GM12878 (cell line): Measurements from ENCODE around the gene NOP10.

ENCODE experiments used
- ATF2 ChIP-seq: IDR thresholded peaks from 2 replicates; pipeline ENCODE4 v1.6.1; 2012; ENCODE audit warnings: low read length, inconsistent platforms
- BCL11A ChIP-seq: IDR thresholded peaks from 2 replicates; pipeline ENCODE4 v1.6.1; 2011; ENCODE audit warnings: low read depth, low read length
- CEBPB ChIP-seq, 2 experiments: fragments of 150-350 bp in 1 of 2; IDR thresholded peaks; 2 replicates each; pipeline ENCODE4 v1.6.1; 2012 to 2014; ENCODE audit warnings: low read depth in 2 of 2, low read length in 2 of 2, borderline replicate concordance in 1 of 2, inconsistent platforms in 1 of 2
- CTCF ChIP-seq, 3 experiments: IDR thresholded peaks in 2 of 3; conservative IDR thresholded peaks in 1 of 3; 2 replicates each; pipeline ENCODE4 v1.5.1; 2011; ENCODE audit warnings: low read depth in 3 of 3, low read length in 3 of 3, mild to moderate bottlenecking in 3 of 3, control low read depth in 2 of 3, moderate library complexity in 2 of 3, inconsistent platforms in 1 of 3, mixed read lengths in 1 of 3; ENCODE audit not compliant: control insufficient read depth in 2 of 3, insufficient read depth in 1 of 3; ENCODE audit errors: extremely low read depth in 1 of 3
- EP300 ChIP-seq, 2 experiments: fragments of 150-350 bp in 1 of 2; IDR thresholded peaks; 2 replicates each; pipeline ENCODE4 v1.6.1; 2011 to 2012; ENCODE audit warnings: low read depth in 2 of 2, low read length in 2 of 2, borderline replicate concordance in 1 of 2, improper control_type of control experiment in 1 of 2, inconsistent platforms in 1 of 2; ENCODE audit not compliant: control insufficient read depth in 1 of 2
- MEF2B ChIP-seq: fragments of 450-650 bp; IDR thresholded peaks from 2 replicates; pipeline ENCODE4 v1.6.1; 2018; ENCODE audit warnings: mild to moderate bottlenecking, moderate library complexity; ENCODE audit not compliant: partially characterized antibody, poor library complexity, severe bottlenecking
- POLR2A ChIP-seq: IDR thresholded peaks from 2 replicates; pipeline ENCODE4 v1.6.1; 2011; ENCODE audit warnings: low read depth, mild to moderate bottlenecking, low read length
- RELB ChIP-seq: fragments of 450-650 bp; IDR thresholded peaks from 2 replicates; pipeline ENCODE4 v1.6.1; 2017; ENCODE audit warnings: low read depth, mild to moderate bottlenecking, moderate library complexity
- SPI1 ChIP-seq: IDR thresholded peaks from 2 replicates; pipeline ENCODE4 v1.6.1; 2011; ENCODE audit warnings: low read depth, mild to moderate bottlenecking, low read length, moderate library complexity, borderline replicate concordance; ENCODE audit not compliant: insufficient read depth

GRCh38 chr15:34361278-34361677 lies 18.3 kb upstream of the NOP10 start:
- no peak for TF ChIP-seq SPI1
- TF ChIP-seq CTCF (IDR thresholded peaks at IDR 0.05 in 2 of 3, conservative IDR thresholded peaks at IDR 0.05 in 1 of 3; ENCODE audit: control insufficient read depth in 2 of 3, extremely low read depth in 1 of 3, insufficient read depth in 1 of 3, low read depth in 3 of 3, low read length in 3 of 3) = no peak
- TF ChIP-seq CEBPB (IDR thresholded peaks at IDR 0.05; ENCODE audit: borderline replicate concordance in 1 of 2, low read depth in 2 of 2, low read length in 2 of 2) = no peak
- TF ChIP-seq MEF2B = no peak
- no peak for TF ChIP-seq ATF2
- no peak for TF ChIP-seq POLR2A
- no peak for TF ChIP-seq BCL11A
- TF ChIP-seq EP300 (IDR thresholded peaks at IDR 0.05; ENCODE audit: borderline replicate concordance in 1 of 2, control insufficient read depth in 1 of 2, low read depth in 2 of 2, low read length in 2 of 2) = no peak
- no peak for TF ChIP-seq RELB
